Smooth muscle cell (in vitro differentiated cells): ENCODE data around the gene GALK1. TPM values are rescaled to one million over a fixed set of nuclear protein-coding genes. Genes with fewer than 3 reads are reported as not detected.

Experiments
- DNase-seq: peaks from one replicate; lab custom pipeline; 2025; ENCODE audit not compliant: unreplicated experiment; lab: John Stamatoyannopoulos, UW
- H2AFZ ChIP-seq: fragments of 200-600 bp; sonication (generic); 2 replicates; pipeline ENCODE4 v1.6.0; 2016; ENCODE audit warnings: antibody characterized with exemption, low read depth, mild to moderate bottlenecking
- H3F3A ChIP-seq: fragments of 200-600 bp; sonication (generic); 2 replicates; pipeline ENCODE4 v1.6.0; 2017; ENCODE audit warnings: antibody characterized with exemption, low read depth
- H3K27ac ChIP-seq: fragments of 200-600 bp; sonication (generic); 2 replicates; pipeline ENCODE4 v1.5.1; 2016; ENCODE audit warnings: low read depth, mild to moderate bottlenecking
- H3K27me3 ChIP-seq: fragments of 200-600 bp; sonication (generic); 2 replicates; pipeline ENCODE4 v1.6.1; 2016; ENCODE audit warnings: low read depth, mild to moderate bottlenecking
- H3K36me3 ChIP-seq: fragments of 200-600 bp; sonication (generic); 2 replicates; pipeline ENCODE4 v1.5.1; 2016; ENCODE audit warnings: low read depth
- H3K4me1 ChIP-seq: fragments of 200-600 bp; sonication (generic); 2 replicates; pipeline ENCODE4 v1.5.1; 2016; ENCODE audit warnings: low read depth
- H3K4me2 ChIP-seq: fragments of 200-600 bp; sonication (generic); 2 replicates; pipeline ENCODE4 v1.6.0; 2016; ENCODE audit warnings: mild to moderate bottlenecking
- H3K4me3 ChIP-seq: fragments of 200-600 bp; sonication (generic); 2 replicates; pipeline ENCODE4 v1.5.1; 2016; ENCODE audit warnings: mild to moderate bottlenecking
- H3K79me2 ChIP-seq: fragments of 200-600 bp; sonication (generic); 2 replicates; pipeline ENCODE4 v1.6.0; 2016; ENCODE audit warnings: low read depth, mild to moderate bottlenecking
- H3K9ac ChIP-seq: fragments of 200-600 bp; sonication (generic); 2 replicates; pipeline ENCODE4 v1.6.0; 2016; ENCODE audit warnings: low read depth
- H3K9me3 ChIP-seq: fragments of 200-600 bp; sonication (generic); replicated peaks from 2 replicates; pipeline ENCODE4 v1.5.1; 2016; ENCODE audit warnings: low read depth
- H4K20me1 ChIP-seq: fragments of 200-600 bp; sonication (generic); 2 replicates; pipeline ENCODE4 v1.6.0; 2016; ENCODE audit warnings: low read depth
- CTCF ChIP-seq: fragments of 200-600 bp; sonication (generic); IDR thresholded peaks from 2 replicates; pipeline ENCODE4 v1.5.1; 2017; ENCODE audit warnings: borderline replicate concordance, mild to moderate bottlenecking, antibody characterized with exemption; ENCODE audit not compliant: insufficient read depth, poor library complexity, severe bottlenecking
- WGBS: methylation state at CpG from one replicate; pipeline ENCODE4 v1.1.7; 2016; ENCODE audit warnings: low lambda C conversion rate; 5-methylcytosine and 5-hydroxymethylcytosine counted together
- polyA plus RNA-seq: library from polyadenylated mRNA; unstranded; fragments of >200 nt; fragmentation: Nextera tagmentation; extraction: Ambion mirVana; gene quantifications from 2 replicates; pipeline ENCODE4 v1.2.1, GENCODE V29; 2016
- total RNA-seq: library from RNA; depleted of rRNA; stranded (reverse); fragments of >200 nt; gene quantifications from 2 replicates; pipeline ENCODE4 v1.2.3, GENCODE V29; 2014

GALK1 gene
- total and polyA plus RNA-seq, 2 experiments from 2014 or later = 31.1 to 108 TPM

GRCh38 chr17:75755990-75756389 is 9.0 kb downstream of the GALK1 start:
- Histone ChIP-seq H3K79me2 (no peaks in the 10 kb centered on the region), H3K4me1 (peaks cover 5% of the 10 kb centered on the region), H3K9me3 (no peaks in the 10 kb centered on the region), H3K9ac (no peak overlapping the region), H3K36me3 (no peaks in the 10 kb centered on the region), H3K27me3 (no peaks in the 10 kb centered on the region), H2AFZ (no peak overlapping the region), H3F3A (no peaks in the 10 kb centered on the region), H3K27ac (no peak overlapping the region), H4K20me1 (peaks cover 5% of the 10 kb centered on the region), H3K4me3 (no peak overlapping the region), H3K4me2 (no peak overlapping the region)
- no peak for DNase-seq
- WGBS = 86% methylated on average over 2 of the region's 2 CpGs
- TF ChIP-seq CTCF = no peak

- Histone ChIP-seq H3F3A (no peaks in the 10 kb centered on the region), H4K20me1 (peaks cover 5% of the 10 kb centered on the region), H2AFZ (no peak overlapping the region), H3K9me3 (no peaks in the 10 kb centered on the region), H3K4me3 (no peak overlapping the region), H3K79me2 (no peaks in the 10 kb centered on the region), H3K4me2 (no peak overlapping the region), H3K27ac (no peak overlapping the region), H3K4me1 (peaks cover 5% of the 10 kb centered on the region), H3K36me3 (no peaks in the 10 kb centered on the region), H3K27me3 (no peaks in the 10 kb centered on the region), H3K9ac (no peak overlapping the region)
- no peak for DNase-seq
- 90% methylated on average over 17 of the region's 20 CpGs for WGBS
- no peak for TF ChIP-seq CTCF
Measured at GRCh38 chr17:75755205-75755901, 9.6 kb downstream of the GALK1 start.

GRCh38 chr17:75754378-75755204 is 10.4 kb downstream of the GALK1 start:
- Histone ChIP-seq H4K20me1 (peaks cover 5% of the 10 kb centered on the region), H3K27me3 (no peaks in the 10 kb centered on the region), H3K4me2 (no peak overlapping the region), H3K9me3 (no peaks in the 10 kb centered on the region), H2AFZ (no peak overlapping the region), H3K4me1 (peaks cover 5% of the 10 kb centered on the region), H3K9ac (no peak overlapping the region), H3F3A (no peaks in the 10 kb centered on the region), H3K79me2 (no peaks in the 10 kb centered on the region), H3K36me3 (no peaks in the 10 kb centered on the region), H3K4me3 (no peak overlapping the region), H3K27ac (no peak overlapping the region)
- no peak for DNase-seq
- 86% methylated on average over 25 of the region's 27 CpGs for WGBS
- no peak for TF ChIP-seq CTCF
